ENCODE data around the gene THOP1. TPM values are rescaled to one million over a fixed set of nuclear protein-coding genes. Genes with fewer than 3 reads are reported as not detected.
"Not testable (repeated sequence)": the region's sequence is repeated elsewhere in the genome, so short reads cannot be mapped to it uniquely, and the experiment has no call there.

Gene THOP1
- total RNA-seq, 1 experiment from 2014 or later = 221 TPM

GRCh38 chr19:2790557-2791271 is 5.4 kb downstream of the THOP1 start:
- POLR2A ChIA-PET (ENCODE audit: unreplicated experiment) = no interaction called here
- H3K36me3 ChIP-seq (ENCODE audit: low read depth, low read length) = no peaks in the 10 kb centered on the region; the same call in 1 of the 2 replicates
- BruUV-seq (replicated peaks) = no TSS peak
- H3K4me1 ChIP-seq (ENCODE audit: insufficient read depth, low read length) = no peaks in the 10 kb centered on the region
- DNase-seq = no peak
- H3K4me2 ChIP-seq (ENCODE audit: low read length) = no peak overlapping the region
- no peak for ATAC-seq
- H3K79me2 ChIP-seq (ENCODE audit: low read length) = peaks cover 38% of the 10 kb centered on the region
- CTCF ChIA-PET = no interaction called here
- intact Hi-C loops (cut with micrococcal nuclease) = no loop called here
- no peak overlapping the region for H3K4me3 ChIP-seq (ENCODE audit: low read length)
- TF ChIP-seq EZH2phosphoT487 (IDR thresholded peaks at IDR 0.05; ENCODE audit: borderline replicate concordance, low read length) (no peak), EZH2 (IDR thresholded peaks at IDR 0.05; ENCODE audit: low read length, unreplicated experiment) (no peak), CTCF (conservative IDR thresholded peaks at IDR 0.05; ENCODE audit: low read depth, low read length) (no peak)
- H4K20me1 ChIP-seq (ENCODE audit: low read length) = no peaks in the 10 kb centered on the region
- no peaks in the 10 kb centered on the region for H3K27me3 ChIP-seq (ENCODE audit: low read length)
- no peaks in the 10 kb centered on the region for H3K9me2 ChIP-seq (replicated peaks; ENCODE audit: low read length)
- H2AFZ ChIP-seq (ENCODE audit: low read length) = no peak overlapping the region
- no peak overlapping the region for H3K9ac ChIP-seq (ENCODE audit: low read length)
- no peaks in the 10 kb centered on the region for H3F3A ChIP-seq (ENCODE audit: low read length, unreplicated experiment)
- H3K9me3 ChIP-seq (ENCODE audit: low read length) = no peaks in the 10 kb centered on the region
- no peak overlapping the region for H3K27ac ChIP-seq (ENCODE audit: low read length)

- Histone ChIP-seq H3K27ac (ENCODE audit: low read length) (no peak overlapping the region), H3F3A (ENCODE audit: low read length, unreplicated experiment) (no peaks in the 10 kb centered on the region), H3K36me3 (ENCODE audit: low read depth, low read length) (no peaks in the 10 kb centered on the region; the same call in 1 of the 2 replicates), H3K9me2 (replicated peaks; ENCODE audit: low read length) (no peaks in the 10 kb centered on the region), H2AFZ (ENCODE audit: low read length) (no peak overlapping the region), H3K4me1 (ENCODE audit: insufficient read depth, low read length) (no peaks in the 10 kb centered on the region), H3K79me2 (ENCODE audit: low read length) (peaks cover 31% of the 10 kb centered on the region), H3K4me3 (ENCODE audit: low read length) (no peak overlapping the region), H3K27me3 (ENCODE audit: low read length) (no peaks in the 10 kb centered on the region), H3K9ac (ENCODE audit: low read length) (no peak overlapping the region), H4K20me1 (ENCODE audit: low read length) (no peaks in the 10 kb centered on the region), H3K4me2 (ENCODE audit: low read length) (no peak overlapping the region), H3K9me3 (ENCODE audit: low read length) (no peaks in the 10 kb centered on the region)
- BruUV-seq (replicated peaks) = no TSS peak
- ATAC-seq = no peak
- intact Hi-C loops (cut with micrococcal nuclease) = no loop called here
- POLR2A ChIA-PET (ENCODE audit: unreplicated experiment) = no interaction called here
- TF ChIP-seq EZH2phosphoT487 (IDR thresholded peaks at IDR 0.05; ENCODE audit: borderline replicate concordance, low read length) = no peak
- no peak for TF ChIP-seq EZH2 (IDR thresholded peaks at IDR 0.05; ENCODE audit: low read length, unreplicated experiment)
- no peak for TF ChIP-seq CTCF (conservative IDR thresholded peaks at IDR 0.05; ENCODE audit: low read depth, low read length)
- no peak for DNase-seq
- CTCF ChIA-PET = no interaction called here
These were observed 6.1 kb downstream of the THOP1 start for GRCh38 chr19:2791440-2791839.

- Histone ChIP-seq H3K79me2 (ENCODE audit: low read length) (peaks cover 27% of the 10 kb centered on the region), H3K27me3 (ENCODE audit: low read length) (no peaks in the 10 kb centered on the region), H3F3A (ENCODE audit: low read length, unreplicated experiment) (no peaks in the 10 kb centered on the region), H2AFZ (ENCODE audit: low read length) (no peak overlapping the region), H3K9me3 (ENCODE audit: low read length) (no peaks in the 10 kb centered on the region), H3K9ac (ENCODE audit: low read length) (no peak overlapping the region), H3K36me3 (ENCODE audit: low read depth, low read length) (no peaks in the 10 kb centered on the region; the same call in 1 of the 2 replicates), H4K20me1 (ENCODE audit: low read length) (no peaks in the 10 kb centered on the region), H3K4me1 (ENCODE audit: insufficient read depth, low read length) (no peaks in the 10 kb centered on the region), H3K27ac (ENCODE audit: low read length) (no peak overlapping the region), H3K4me3 (ENCODE audit: low read length) (no peak overlapping the region), H3K4me2 (ENCODE audit: low read length) (no peak overlapping the region), H3K9me2 (replicated peaks; ENCODE audit: low read length) (no peaks in the 10 kb centered on the region)
- no peak for DNase-seq
- BruUV-seq (replicated peaks) = no TSS peak
- intact Hi-C loops (cut with micrococcal nuclease) = no loop called here
- no peak for ATAC-seq
- ChIA-PET POLR2A (ENCODE audit: unreplicated experiment) (no interaction called here), CTCF (no interaction called here)
- TF ChIP-seq CTCF (conservative IDR thresholded peaks at IDR 0.05; ENCODE audit: low read depth, low read length) = no peak
- TF ChIP-seq EZH2 (IDR thresholded peaks at IDR 0.05; ENCODE audit: low read length, unreplicated experiment) = no peak
- TF ChIP-seq EZH2phosphoT487 (IDR thresholded peaks at IDR 0.05; ENCODE audit: borderline replicate concordance, low read length) = no peak
These were observed 6.6 kb downstream of the THOP1 start for GRCh38 chr19:2791876-2792275.

GRCh38 chr19:2792666-2793065 is 7.4 kb downstream of the THOP1 start:
- H3K27ac ChIP-seq (ENCODE audit: low read length); CTCF ChIA-PET; DNase-seq; H2AFZ ChIP-seq (ENCODE audit: low read length); H3K9me2 ChIP-seq (replicated peaks; ENCODE audit: low read length); ATAC-seq; H3F3A ChIP-seq (ENCODE audit: low read length, unreplicated experiment); H3K27me3 ChIP-seq (ENCODE audit: low read length); H3K4me3 ChIP-seq (ENCODE audit: low read length); H3K9me3 ChIP-seq (ENCODE audit: low read length); POLR2A ChIA-PET (ENCODE audit: unreplicated experiment); H3K36me3 ChIP-seq (ENCODE audit: low read depth, low read length); H3K4me1 ChIP-seq (ENCODE audit: insufficient read depth, low read length); H3K4me2 ChIP-seq (ENCODE audit: low read length); H4K20me1 ChIP-seq (ENCODE audit: low read length); BruUV-seq (replicated peaks); H3K9ac ChIP-seq (ENCODE audit: low read length); intact Hi-C loops (cut with micrococcal nuclease): not testable (repeated sequence)
- peaks cover 19% of the 10 kb centered on the region for H3K79me2 ChIP-seq (ENCODE audit: low read length)
